ENCODE results near the gene BLTP3B.

Gene BLTP3B

GRCh38 chr12:100106861-100107260, 35.8 kb downstream of the BLTP3B start:
- DNase-seq, result no peak

GRCh38 chr12:100105661-100106060, 37.0 kb downstream of the BLTP3B start:
- DNase-seq, result no peak

GRCh38 chr12:100101000-100101399, 41.7 kb downstream of the BLTP3B start:
- no peak for DNase-seq
